Measurements from ENCODE around the gene TEX44. TPM values are rescaled to one million over a fixed set of nuclear protein-coding genes. Genes with fewer than 3 reads are reported as not detected.

Gene TEX44
- total and polyA plus RNA-seq, 9 donors, result not detected

DNA sequence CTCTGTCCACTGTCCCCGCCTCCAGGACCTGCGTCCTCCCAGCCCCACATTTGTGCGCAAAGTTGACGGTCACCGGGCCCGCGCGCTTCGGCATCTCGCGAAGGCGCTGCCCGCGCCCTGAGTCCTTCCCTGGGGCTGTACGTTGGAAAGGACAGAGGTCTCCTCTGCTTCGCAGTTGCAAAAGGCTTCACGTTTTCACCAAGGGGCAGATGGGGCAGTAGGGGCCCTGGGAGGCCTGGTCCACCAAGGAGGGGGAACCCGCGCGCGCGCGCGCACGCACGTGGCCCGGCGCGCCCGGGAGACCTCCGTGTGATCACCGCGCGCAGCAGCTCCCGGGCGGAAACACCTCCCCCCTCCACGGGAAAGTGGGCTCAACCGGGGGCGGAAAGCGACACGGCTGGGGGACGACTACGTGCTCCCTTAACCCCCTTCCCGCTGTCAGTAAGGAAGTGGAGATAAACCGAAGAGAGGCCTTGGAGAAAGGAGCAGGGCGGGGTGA lies 21.9 kb downstream of the TEX44 start:
- no peaks in the 10 kb centered on the region for H3K27me3 ChIP-seq (ENCODE audit: control insufficient read depth, insufficient read depth, low read length)
- 0% methylated on average over 25 of the region's 46 CpGs for WGBS (ENCODE audit: insufficient coverage)
- H3K27ac ChIP-seq (ENCODE audit: low read length), result peak overlapping the region; percentile 99
- no peaks in the 10 kb centered on the region for H3K36me3 ChIP-seq (ENCODE audit: control insufficient read depth, insufficient read depth, low read length)
- no peaks in the 10 kb centered on the region for H3K9me3 ChIP-seq (replicated peaks; ENCODE audit: control insufficient read depth, low read depth, low read length)
- peak; percentile 78 for DNase-seq
- H3K4me3 ChIP-seq (ENCODE audit: low read length), result peak overlapping the region; percentile 50
- peaks cover 52% of the 10 kb centered on the region for H3K4me1 ChIP-seq (ENCODE audit: control insufficient read depth, insufficient read depth, low read length)

DNA sequence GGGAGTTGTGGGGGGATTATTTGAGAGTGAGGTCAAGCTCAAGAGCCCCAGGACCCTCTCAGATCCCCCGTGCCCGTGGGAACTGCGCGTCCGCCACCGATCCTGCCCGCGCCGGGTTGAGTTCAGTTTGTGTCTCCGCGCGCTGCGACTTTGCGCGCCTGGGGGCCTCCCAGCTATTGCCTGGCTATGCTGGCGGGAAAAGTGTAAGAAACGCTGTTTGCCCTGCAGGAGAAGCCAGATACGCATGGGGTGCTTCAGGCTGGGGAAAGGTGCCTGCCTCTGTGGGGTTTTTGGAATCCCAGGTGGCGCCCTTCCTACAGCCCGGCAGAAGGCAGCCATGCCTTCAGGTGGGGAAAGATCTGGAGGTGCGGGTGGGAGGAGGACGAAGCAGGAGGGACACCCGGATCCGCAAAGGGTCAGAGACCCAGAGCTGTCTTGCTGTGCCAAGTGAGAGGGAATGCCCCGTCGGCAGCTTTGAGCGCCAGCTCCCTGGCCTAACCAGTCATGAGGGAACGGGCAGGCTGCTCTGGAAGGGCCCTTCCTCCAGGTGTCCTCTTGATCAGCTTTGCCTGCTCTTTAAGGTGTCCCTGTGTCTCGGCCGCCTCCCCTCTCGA lies 22.5 kb downstream of the TEX44 start:
- DNase-seq, result no peak

DNA sequence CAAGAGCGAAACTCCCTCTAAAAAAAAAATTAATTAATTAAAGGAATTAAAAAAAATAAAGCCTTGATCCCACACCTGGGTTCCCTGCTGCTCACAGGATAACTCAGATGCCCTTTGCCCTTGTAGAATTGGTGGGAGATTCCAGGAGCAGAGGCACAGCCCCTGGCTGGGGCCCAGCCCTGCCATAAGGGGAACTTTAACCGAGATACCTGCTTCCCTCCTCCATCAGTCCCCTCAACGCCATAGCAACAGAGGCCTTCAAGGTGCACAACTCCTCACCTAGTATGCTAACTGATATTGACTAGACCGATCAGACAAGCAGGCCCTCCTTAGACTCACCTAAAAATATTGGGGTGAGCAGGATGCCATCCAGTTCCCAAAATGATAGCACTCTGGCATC lies 23.6 kb downstream of the TEX44 start:
- no peak overlapping the region for H3K4me3 ChIP-seq (ENCODE audit: low read length)
- WGBS (ENCODE audit: insufficient coverage), result no CpG with 5 or more reads among the region's 4 CpGs
- H3K27ac ChIP-seq (ENCODE audit: low read length), result no peak overlapping the region
- H3K36me3 ChIP-seq (ENCODE audit: control insufficient read depth, insufficient read depth, low read length), result no peaks in the 10 kb centered on the region
- H3K4me1 ChIP-seq (ENCODE audit: control insufficient read depth, insufficient read depth, low read length), result peaks cover 55% of the 10 kb centered on the region
- H3K9me3 ChIP-seq (replicated peaks; ENCODE audit: control insufficient read depth, low read depth, low read length), result no peaks in the 10 kb centered on the region
- no peaks in the 10 kb centered on the region for H3K27me3 ChIP-seq (ENCODE audit: control insufficient read depth, insufficient read depth, low read length)
- no peak for DNase-seq

More for the DNA sequence above, 22.5 kb downstream of the TEX44 start:
- Histone ChIP-seq H3K36me3 (ENCODE audit: control insufficient read depth, insufficient read depth, low read length) (no peaks in the 10 kb centered on the region), H3K27me3 (ENCODE audit: control insufficient read depth, insufficient read depth, low read length) (no peaks in the 10 kb centered on the region), H3K4me3 (ENCODE audit: low read length) (peak overlapping the region; percentile 50), H3K4me1 (ENCODE audit: control insufficient read depth, insufficient read depth, low read length) (peaks cover 52% of the 10 kb centered on the region), H3K9me3 (replicated peaks; ENCODE audit: control insufficient read depth, low read depth, low read length) (no peaks in the 10 kb centered on the region), H3K27ac (ENCODE audit: low read length) (peak overlapping the region; percentile 99)
- WGBS (ENCODE audit: insufficient coverage), result 25% methylated on average over 24 of the region's 31 CpGs

DNA sequence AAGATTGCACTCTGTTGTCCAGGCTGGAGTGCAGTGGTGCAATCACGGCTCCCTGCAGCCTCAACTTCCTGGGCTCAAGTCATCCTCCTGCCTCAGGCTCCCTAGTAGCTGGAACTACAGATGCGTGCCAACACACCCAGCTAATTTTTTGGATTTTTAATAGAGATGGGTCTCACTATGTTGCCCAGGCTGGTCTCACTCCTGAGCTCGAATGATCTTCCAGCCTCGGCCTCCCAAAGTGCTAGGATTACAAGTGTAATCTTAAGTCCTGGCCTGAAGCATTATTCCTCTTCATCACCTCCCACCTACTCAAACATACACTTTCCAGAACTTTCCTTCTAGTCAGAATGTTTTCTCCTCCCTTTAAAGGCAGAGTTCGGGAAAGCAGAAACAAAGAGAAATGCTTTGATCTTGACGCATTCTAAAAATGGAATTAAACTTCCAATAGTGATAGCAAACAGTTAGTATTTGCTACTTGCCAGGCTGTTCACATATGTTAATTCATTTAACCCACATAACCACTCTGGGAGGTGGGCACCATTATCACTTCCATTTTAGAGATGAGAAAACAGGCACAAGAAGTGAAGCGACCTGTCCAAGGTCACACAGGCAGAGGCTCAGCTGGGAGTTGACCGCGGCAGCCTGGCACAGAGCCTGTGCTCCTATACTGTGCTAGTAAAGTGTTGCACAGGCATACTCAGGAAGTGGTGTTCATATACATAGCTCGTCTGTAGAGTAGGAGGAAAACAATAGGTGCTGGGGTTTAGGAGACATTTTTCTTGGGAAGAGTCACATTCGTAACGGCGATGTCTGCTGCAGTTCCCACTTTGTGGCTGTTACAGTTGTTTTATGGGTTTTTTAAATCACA lies 24.6 kb downstream of the TEX44 start:
- peaks cover 56% of the 10 kb centered on the region for H3K4me1 ChIP-seq (ENCODE audit: control insufficient read depth, insufficient read depth, low read length)
- H3K9me3 ChIP-seq (replicated peaks; ENCODE audit: control insufficient read depth, low read depth, low read length), result no peaks in the 10 kb centered on the region
- H3K36me3 ChIP-seq (ENCODE audit: control insufficient read depth, insufficient read depth, low read length), result no peaks in the 10 kb centered on the region
- no peaks in the 10 kb centered on the region for H3K27me3 ChIP-seq (ENCODE audit: control insufficient read depth, insufficient read depth, low read length)
- DNase-seq, result no peak
- WGBS (ENCODE audit: insufficient coverage), result 35% methylated on average over 6 of the region's 13 CpGs
- no peak overlapping the region for H3K4me3 ChIP-seq (ENCODE audit: low read length)
- H3K27ac ChIP-seq (ENCODE audit: low read length), result peak overlapping the region; percentile 9

DNA sequence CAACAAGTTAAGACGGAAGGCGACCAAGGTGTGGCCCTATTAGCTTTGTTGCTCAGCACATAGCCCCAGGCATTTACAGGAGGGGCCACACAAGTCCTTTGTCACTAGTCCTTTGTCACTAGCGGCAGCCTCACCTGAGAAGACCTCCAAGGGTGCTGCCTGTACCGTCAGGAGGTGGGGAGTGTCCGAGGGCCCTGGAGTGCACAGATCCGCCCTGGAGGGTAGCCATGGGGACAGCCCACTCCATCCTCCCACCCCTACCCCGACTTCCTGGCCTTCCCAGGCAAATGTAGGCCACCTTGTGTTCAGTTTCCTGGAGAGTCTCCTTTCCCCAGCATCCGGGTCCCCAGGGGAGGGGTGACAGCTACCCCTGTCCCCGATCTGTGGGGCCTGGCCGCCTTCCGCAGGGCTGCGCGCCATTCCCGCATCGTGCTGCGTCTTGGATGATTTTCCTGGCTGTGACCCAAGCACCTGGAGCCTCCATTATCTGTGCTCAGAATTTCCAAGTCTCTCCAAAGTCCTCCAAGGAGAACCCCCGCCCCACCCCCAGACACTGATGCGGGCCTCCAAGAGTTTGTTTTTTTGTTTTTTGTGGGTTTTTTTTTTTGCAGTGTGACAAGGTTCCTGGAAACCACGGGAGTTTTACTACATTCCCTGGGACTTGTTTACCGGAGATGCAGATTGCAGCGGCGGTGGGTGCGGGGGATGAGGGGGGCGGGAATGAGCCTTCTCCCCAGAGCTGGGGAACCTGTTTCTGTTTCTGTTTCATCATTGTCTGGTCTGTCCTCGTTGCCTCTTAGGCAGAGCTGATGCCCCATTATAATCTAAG lies 28.6 kb downstream of the TEX44 start:
- H3K4me1 ChIP-seq (ENCODE audit: control insufficient read depth, insufficient read depth, low read length), result peaks cover 30% of the 10 kb centered on the region
- H3K27ac ChIP-seq (ENCODE audit: low read length), result peak overlapping the region; percentile 89
- WGBS (ENCODE audit: insufficient coverage), result 11% methylated on average over 17 of the region's 25 CpGs
- no peak overlapping the region for H3K4me3 ChIP-seq (ENCODE audit: low read length)
- H3K36me3 ChIP-seq (ENCODE audit: control insufficient read depth, insufficient read depth, low read length), result no peaks in the 10 kb centered on the region
- H3K9me3 ChIP-seq (replicated peaks; ENCODE audit: control insufficient read depth, low read depth, low read length), result no peaks in the 10 kb centered on the region
- no peaks in the 10 kb centered on the region for H3K27me3 ChIP-seq (ENCODE audit: control insufficient read depth, insufficient read depth, low read length)
- DNase-seq, result peak; percentile 91

GRCh38 chr2:231622963-231623362 lies 30.3 kb downstream of the TEX44 start:
- 72% methylated on average over 4 of the region's 10 CpGs for WGBS (ENCODE audit: insufficient coverage)
- peaks cover 25% of the 10 kb centered on the region for H3K4me1 ChIP-seq (ENCODE audit: control insufficient read depth, insufficient read depth, low read length)
- no peaks in the 10 kb centered on the region for H3K27me3 ChIP-seq (ENCODE audit: control insufficient read depth, insufficient read depth, low read length)
- H3K27ac ChIP-seq (ENCODE audit: low read length), result no peak overlapping the region
- no peaks in the 10 kb centered on the region for H3K36me3 ChIP-seq (ENCODE audit: control insufficient read depth, insufficient read depth, low read length)
- no peaks in the 10 kb centered on the region for H3K9me3 ChIP-seq (replicated peaks; ENCODE audit: control insufficient read depth, low read depth, low read length)
- DNase-seq, result no peak
- no peak overlapping the region for H3K4me3 ChIP-seq (ENCODE audit: low read length)

DNA sequence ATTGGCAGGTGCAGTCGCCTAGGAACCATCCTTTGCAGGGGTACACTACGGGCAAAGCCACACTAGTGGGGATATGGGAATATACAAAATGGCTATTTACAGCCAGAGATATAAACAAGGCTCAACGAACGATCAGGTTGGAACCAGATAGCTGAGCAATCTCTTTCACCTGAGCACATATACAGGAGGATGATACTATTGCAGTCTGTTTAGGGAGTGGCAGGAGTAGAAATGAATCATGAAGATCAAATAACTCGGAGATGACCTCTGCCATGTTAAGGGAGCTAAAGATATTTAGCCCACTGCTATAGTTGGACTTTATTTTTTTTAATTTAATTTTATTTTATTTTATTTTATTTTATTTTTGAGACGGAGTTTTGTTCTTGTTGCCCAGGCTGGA lies 33.8 kb downstream of the TEX44 start:
- Histone ChIP-seq H3K4me1 (ENCODE audit: control insufficient read depth, insufficient read depth, low read length) (peaks cover 23% of the 10 kb centered on the region), H3K27me3 (ENCODE audit: control insufficient read depth, insufficient read depth, low read length) (no peaks in the 10 kb centered on the region), H3K4me3 (ENCODE audit: low read length) (no peak overlapping the region), H3K36me3 (ENCODE audit: control insufficient read depth, insufficient read depth, low read length) (no peaks in the 10 kb centered on the region), H3K9me3 (replicated peaks; ENCODE audit: control insufficient read depth, low read depth, low read length) (no peaks in the 10 kb centered on the region), H3K27ac (ENCODE audit: low read length) (no peak overlapping the region)
- WGBS (ENCODE audit: insufficient coverage), result 83% methylated on average over 1 of the region's 6 CpGs
- DNase-seq, result no peak

DNA sequence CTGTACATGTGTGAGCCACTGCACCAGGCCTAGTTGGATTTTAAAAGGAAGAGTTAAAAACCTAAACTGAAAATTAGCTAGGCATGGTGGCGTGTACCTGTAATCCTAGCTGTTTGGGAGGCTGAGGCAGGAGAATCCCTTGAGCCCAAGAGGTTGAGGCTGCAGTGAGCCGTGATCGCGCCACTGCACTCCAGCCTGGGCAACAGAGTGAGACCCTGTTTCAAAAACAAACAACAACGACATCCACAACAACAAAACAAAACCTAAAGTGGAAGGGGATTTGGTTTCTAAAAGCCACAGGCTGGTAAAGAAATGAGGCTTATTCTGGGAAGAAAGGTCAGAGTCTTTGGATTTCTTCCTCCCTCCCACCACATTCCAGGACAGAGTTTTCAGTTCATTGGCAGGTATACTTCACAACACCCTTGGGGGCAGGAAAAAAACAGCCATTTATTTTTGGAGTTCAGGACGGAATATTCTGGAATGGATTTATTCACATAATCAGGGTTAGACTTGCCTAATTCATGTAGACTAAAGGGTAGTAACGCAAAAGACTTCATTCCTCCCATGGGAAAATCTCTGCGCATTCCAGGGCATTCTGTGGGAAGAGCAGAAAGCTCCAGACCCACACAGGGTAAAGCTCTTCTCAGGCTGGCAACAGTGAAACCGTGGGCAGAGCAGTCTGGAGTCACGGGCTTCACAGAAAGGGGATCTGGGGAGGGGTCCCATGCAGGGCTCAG lies 34.9 kb downstream of the TEX44 start:
- H3K4me3 ChIP-seq (ENCODE audit: low read length), result no peak overlapping the region
- peak; percentile 70 for DNase-seq
- peak overlapping the region; percentile 96 for H3K27ac ChIP-seq (ENCODE audit: low read length)
- no peaks in the 10 kb centered on the region for H3K36me3 ChIP-seq (ENCODE audit: control insufficient read depth, insufficient read depth, low read length)
- peaks cover 14% of the 10 kb centered on the region for H3K4me1 ChIP-seq (ENCODE audit: control insufficient read depth, insufficient read depth, low read length)
- no peaks in the 10 kb centered on the region for H3K9me3 ChIP-seq (replicated peaks; ENCODE audit: control insufficient read depth, low read depth, low read length)
- 21% methylated on average over 4 of the region's 10 CpGs for WGBS (ENCODE audit: insufficient coverage)
- H3K27me3 ChIP-seq (ENCODE audit: control insufficient read depth, insufficient read depth, low read length), result no peaks in the 10 kb centered on the region

DNA sequence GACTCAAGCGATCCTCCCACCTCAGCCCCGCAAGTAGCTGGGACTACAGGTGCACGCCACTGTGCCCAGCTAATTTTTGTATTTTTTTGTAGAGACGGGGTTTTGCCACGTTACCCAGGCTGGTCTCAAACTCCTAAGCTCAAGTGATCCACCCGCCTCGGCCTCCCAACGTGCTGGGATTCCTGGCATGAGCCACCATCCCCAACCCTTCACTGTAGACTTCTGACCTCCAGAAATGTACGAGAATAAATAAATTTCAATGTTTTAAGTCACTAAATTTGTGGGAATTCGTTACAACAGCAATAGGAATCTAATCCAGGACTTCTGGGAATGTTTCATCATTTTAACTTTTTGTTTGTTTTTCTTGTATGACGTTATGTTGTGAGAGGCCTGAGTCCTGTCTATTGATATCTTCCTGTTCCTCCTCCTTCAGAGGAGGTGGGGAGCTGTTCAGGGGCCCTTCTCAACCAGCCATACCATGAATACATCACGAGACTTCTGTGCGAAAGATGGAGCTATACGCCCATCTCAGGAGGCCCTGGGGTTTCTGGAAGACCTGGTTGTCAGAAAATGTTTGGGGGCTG lies 40.0 kb downstream of the TEX44 start:
- H3K4me3 ChIP-seq (ENCODE audit: low read length), result no peak overlapping the region
- H3K27me3 ChIP-seq (ENCODE audit: control insufficient read depth, insufficient read depth, low read length), result no peaks in the 10 kb centered on the region
- no peaks in the 10 kb centered on the region for H3K9me3 ChIP-seq (replicated peaks; ENCODE audit: control insufficient read depth, low read depth, low read length)
- 72% methylated on average over 5 of the region's 14 CpGs for WGBS (ENCODE audit: insufficient coverage)
- no peaks in the 10 kb centered on the region for H3K36me3 ChIP-seq (ENCODE audit: control insufficient read depth, insufficient read depth, low read length)
- peak overlapping the region; percentile 57 for H3K27ac ChIP-seq (ENCODE audit: low read length)
- DNase-seq, result no peak
- peaks cover 24% of the 10 kb centered on the region for H3K4me1 ChIP-seq (ENCODE audit: control insufficient read depth, insufficient read depth, low read length)
